HepG2 (cell line): Measurements from ENCODE around the gene MAB21L4. TPM values are rescaled to one million over a fixed set of nuclear protein-coding genes. Genes with fewer than 3 reads are reported as not detected.
A peak's percentile ranks its signal among the peaks of the same experiment; 100 is the strongest.

Source experiments
- ARHGAP35 ChIP-seq: sonication (generic); formaldehyde crosslinking; IDR thresholded peaks from 2 replicates; pipeline ENCODE4 v1.9.0; 2022; ENCODE audit warnings: mild to moderate bottlenecking, inconsistent platforms, moderate library complexity, missing genetic modification reagents, borderline replicate concordance
- ARNT2 ChIP-seq: sonication (generic); formaldehyde crosslinking; IDR thresholded peaks from 2 replicates; pipeline ENCODE4 v1.8.0; 2022; ENCODE audit warnings: mild to moderate bottlenecking, low read depth, missing genetic modification reagents, moderate library complexity
- ATF1 ChIP-seq: IDR thresholded peaks from 2 replicates; pipeline ENCODE4 v1.6.1; 2016; ENCODE audit warnings: mild to moderate bottlenecking, control low read depth
- ERF ChIP-seq: IDR thresholded peaks from 2 replicates; pipeline ENCODE4 v1.6.1; 2018; ENCODE audit warnings: missing biosample characterization, missing genetic modification reagents
- HES4 ChIP-seq: sonication (generic); formaldehyde crosslinking; IDR thresholded peaks from 2 replicates; pipeline ENCODE4 v1.9.0; 2021; ENCODE audit warnings: mild to moderate bottlenecking, missing genetic modification reagents, borderline replicate concordance
- HOXA5 ChIP-seq: sonication (generic); formaldehyde crosslinking; IDR thresholded peaks from 2 replicates; pipeline ENCODE4 v1.4.0; 2020; ENCODE audit warnings: missing genetic modification reagents
- MAFK ChIP-seq, 2 experiments: IDR thresholded peaks in 1 of 2; conservative IDR thresholded peaks in 1 of 2; 2 replicates each; pipeline ENCODE4 v1.6.1; 2011; ENCODE audit warnings: improper control_type of control experiment in 2 of 2, low read length in 2 of 2
- MTA1 ChIP-seq: sonication (generic); formaldehyde crosslinking; IDR thresholded peaks from 2 replicates; pipeline ENCODE4 v1.4.0; 2020; ENCODE audit warnings: missing genetic modification reagents, mild to moderate bottlenecking, borderline replicate concordance
- NFE2 ChIP-seq: sonication (generic); formaldehyde crosslinking; IDR thresholded peaks from 2 replicates; pipeline ENCODE4 v1.4.0; 2020; ENCODE audit warnings: missing genetic modification reagents
- NFE2L1 ChIP-seq: sonication (generic); formaldehyde crosslinking; IDR thresholded peaks from 2 replicates; pipeline ENCODE4 v1.4.0; 2020; ENCODE audit warnings: missing genetic modification reagents, mild to moderate bottlenecking, borderline replicate concordance
- POGZ ChIP-seq: sonication (generic); formaldehyde crosslinking; IDR thresholded peaks from 2 replicates; pipeline ENCODE4 v1.4.0; 2020; ENCODE audit warnings: mild to moderate bottlenecking, missing genetic modification reagents
- SNAPC4 ChIP-seq: sonication (generic); formaldehyde crosslinking; IDR thresholded peaks from 2 replicates; pipeline ENCODE4 v1.4.0; 2020; ENCODE audit warnings: mild to moderate bottlenecking, missing genetic modification reagents
- SPEN ChIP-seq: sonication (generic); formaldehyde crosslinking; IDR thresholded peaks from 2 replicates; pipeline ENCODE4 v1.5.1; 2020; ENCODE audit warnings: low read depth, mild to moderate bottlenecking, missing genetic modification reagents
- TBX3 ChIP-seq: fragments of 450-650 bp; IDR thresholded peaks from 2 replicates; pipeline ENCODE4 v1.6.1; 2017; ENCODE audit warnings: antibody characterized with exemption, mild to moderate bottlenecking, inconsistent platforms, borderline replicate concordance
- ZBTB37 ChIP-seq: sonication (generic); formaldehyde crosslinking; IDR thresholded peaks from 2 replicates; pipeline ENCODE4 v1.4.0; 2020; ENCODE audit warnings: mild to moderate bottlenecking, missing genetic modification reagents
- ZNF124 ChIP-seq: sonication (generic); formaldehyde crosslinking; IDR thresholded peaks from 2 replicates; pipeline ENCODE4 v1.4.0; 2020; ENCODE audit warnings: missing genetic modification reagents
- ZNF570 ChIP-seq: sonication (generic); formaldehyde crosslinking; IDR thresholded peaks from 2 replicates; pipeline ENCODE4 v1.4.0; 2020; ENCODE audit warnings: mild to moderate bottlenecking, missing genetic modification reagents, borderline replicate concordance
- ZNF713 ChIP-seq: sonication (generic); formaldehyde crosslinking; IDR thresholded peaks from 2 replicates; pipeline ENCODE4 v1.4.0; 2020; ENCODE audit warnings: mild to moderate bottlenecking, missing genetic modification reagents
- ZNF724P ChIP-seq: sonication (generic); formaldehyde crosslinking; IDR thresholded peaks from 2 replicates; pipeline ENCODE4 v1.8.0; 2022; ENCODE audit warnings: missing genetic modification reagents, borderline replicate concordance
- ZNF891 ChIP-seq: sonication (generic); formaldehyde crosslinking; IDR thresholded peaks from 2 replicates; pipeline ENCODE4 v1.5.0; 2020; ENCODE audit warnings: mild to moderate bottlenecking, missing genetic modification reagents
- ZSCAN31 ChIP-seq: sonication (generic); formaldehyde crosslinking; IDR thresholded peaks from 2 replicates; pipeline ENCODE4 v1.5.0; 2020; ENCODE audit warnings: low read depth, mild to moderate bottlenecking, missing genetic modification reagents
- polyA plus RNA-seq, 8 experiments: library from polyadenylated mRNA; depleted of rRNA in 3 of 8; stranded (reverse) in 7 of 8; unstranded in 1 of 8; fragments of >200 nt; fragmentation: Illumina TruSeq in 4 of 8; extraction: Trizol in 4 of 8; gene quantifications; 2 replicates each; pipeline versions ENCODE4 v1.2.1 to v1.2.3, GENCODE V29; 2011 to 2016; ENCODE audit warnings: low read depth in 4 of 8, missing spikeins in 1 of 8, mixed read lengths in 1 of 8; ENCODE audit not compliant: insufficient read depth in 1 of 8
- total RNA-seq, 5 experiments: library from RNA; depleted of rRNA; stranded (reverse); fragments of >200 nt; fragmentation: Illumina TruSeq; extraction: Trizol; gene quantifications; 2 replicates each; pipeline ENCODE4 v1.2.3, GENCODE V29; 2016; ENCODE audit warnings: low read depth in 1 of 5
- TF ChIP-seq, protein P1 (sequence below): sonication (generic); formaldehyde crosslinking; IDR thresholded peaks from 2 replicates; pipeline ENCODE4 v1.8.1; 2023; ENCODE audit warnings: mild to moderate bottlenecking, missing genetic modification reagents

The MAB21L4 gene
- total and polyA plus RNA-seq, 2 of the 13 experiments (the other 11 are each of a cell fraction or from before 2014, with no cell fraction given) = 3.0 to 14.0 TPM

GRCh38 chr2:240873805-240874714, 21.9 kb downstream of the MAB21L4 start (continued):
- TF ChIP-seq ZNF713 (CRISPR knock-in tag) = peak; percentile 89; the same call in 1 of the 2 replicates
- TF ChIP-seq ZNF724P = peak; percentile 43; the same call in 1 of the 2 replicates
- peak; percentile 20; the same call in 1 of the 2 replicates for TF ChIP-seq NFE2L1 (CRISPR knock-in tag)
- TF ChIP-seq ERF (CRISPR knock-in tag) = peak; percentile 91
- TF ChIP-seq MAFK (conservative IDR thresholded peaks at IDR 0.05 in 1 of 2, IDR thresholded peaks at IDR 0.05 in 1 of 2; ENCODE audit: low read length in 2 of 2) = no peak
- TF ChIP-seq ZNF124 (CRISPR knock-in tag) = peak; percentile 91
- TF ChIP-seq ZBTB37 (CRISPR knock-in tag) = 0 out of 2 replicates have a peak, but pooled peaks have one; percentile 30
- TF ChIP-seq ARNT2 (CRISPR knock-in tag) = peak; percentile 46; the same call in 1 of the 2 replicates
- TF ChIP-seq SPEN = peak; percentile 100
- no peak for TF ChIP-seq ATF1 (CRISPR knock-in tag)
- TF ChIP-seq ZSCAN31 (CRISPR knock-in tag) = peak; percentile 98
- TF ChIP-seq NFE2 (CRISPR knock-in tag) = no peak
- TF ChIP-seq HES4 (CRISPR knock-in tag) = 0 out of 2 replicates have a peak, but pooled peaks have one; percentile 53
- peak; percentile 88 for TF ChIP-seq POGZ (CRISPR knock-in tag)
- TF ChIP-seq HOXA5 (CRISPR knock-in tag) = peak; percentile 65
- peak; percentile 87; the same call in 1 of the 2 replicates for TF ChIP-seq SNAPC4
- TF ChIP-seq ZNF570 (CRISPR knock-in tag) = no peak
- peak; percentile 99 for TF ChIP-seq MTA1 (CRISPR knock-in tag)
- TF ChIP-seq TBX3 = peak; percentile 54; the same call in 1 of the 2 replicates
- TF ChIP-seq ZNF891 (CRISPR knock-in tag) = no peak; the same call in 1 of the 2 replicates
- peak; percentile 74; the same call in 1 of the 2 replicates for TF ChIP-seq ARHGAP35 (CRISPR knock-in tag)
- TF ChIP-seq, protein P1, sequence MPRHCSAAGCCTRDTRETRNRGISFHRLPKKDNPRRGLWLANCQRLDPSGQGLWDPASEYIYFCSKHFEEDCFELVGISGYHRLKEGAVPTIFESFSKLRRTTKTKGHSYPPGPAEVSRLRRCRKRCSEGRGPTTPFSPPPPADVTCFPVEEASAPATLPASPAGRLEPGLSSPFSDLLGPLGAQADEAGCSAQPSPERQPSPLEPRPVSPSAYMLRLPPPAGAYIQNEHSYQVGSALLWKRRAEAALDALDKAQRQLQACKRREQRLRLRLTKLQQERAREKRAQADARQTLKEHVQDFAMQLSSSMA = peak; percentile 93
